Measurements from ENCODE around the gene IFT172.

The IFT172 gene

DNA sequence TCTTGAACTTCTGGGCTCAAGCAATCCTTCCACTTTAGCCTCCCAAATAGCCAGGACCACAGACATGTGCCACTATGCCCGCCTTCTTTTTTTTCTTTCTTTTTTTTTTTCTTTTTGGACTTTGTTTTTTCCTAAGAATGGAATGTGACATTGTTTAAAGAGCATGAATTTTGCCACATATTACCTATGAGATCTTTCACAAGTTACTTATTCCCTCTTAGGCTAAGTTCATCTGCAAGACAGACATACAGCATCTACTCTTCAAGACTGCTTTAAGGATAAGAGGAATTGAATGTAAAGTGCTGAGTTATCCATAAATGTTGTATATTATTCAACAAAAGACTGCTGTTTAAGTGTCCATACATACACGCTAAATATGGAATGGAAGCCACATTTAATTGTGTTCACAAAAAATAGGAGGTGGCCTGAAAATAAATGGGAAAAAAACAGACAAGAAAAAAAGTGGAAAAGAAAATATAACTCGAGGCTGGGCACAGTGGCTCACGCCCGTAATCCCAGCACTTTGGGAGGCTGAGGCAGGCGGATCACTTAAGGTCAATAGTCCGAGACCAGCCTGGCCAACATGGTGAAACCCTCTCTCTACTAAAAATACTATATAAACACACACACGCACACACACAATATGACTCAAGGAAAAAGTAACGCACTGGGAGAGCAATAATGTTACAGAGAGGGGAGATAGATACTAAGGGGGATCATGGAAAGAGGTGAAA, 77.0 kb downstream of the IFT172 start:
- Histone ChIP-seq H3K27me3 (ENCODE audit: insufficient read depth, poor library complexity, severe bottlenecking) (no peaks in the 10 kb centered on the region), H3K4me3 (replicated peaks; ENCODE audit: insufficient read depth, low read length) (no peak overlapping the region), H3K27ac (replicated peaks) (no peak overlapping the region)
- TF ChIP-seq SPI1 (IDR thresholded peaks at IDR 0.05; ENCODE audit: borderline replicate concordance, low read depth) (no peak), POLR2AphosphoS5 (IDR thresholded peaks at IDR 0.05; ENCODE audit: low read depth) (no peak), GABPA (IDR thresholded peaks at IDR 0.05; ENCODE audit: low read depth) (no peak)
- TF ChIP-seq, protein P1, sequence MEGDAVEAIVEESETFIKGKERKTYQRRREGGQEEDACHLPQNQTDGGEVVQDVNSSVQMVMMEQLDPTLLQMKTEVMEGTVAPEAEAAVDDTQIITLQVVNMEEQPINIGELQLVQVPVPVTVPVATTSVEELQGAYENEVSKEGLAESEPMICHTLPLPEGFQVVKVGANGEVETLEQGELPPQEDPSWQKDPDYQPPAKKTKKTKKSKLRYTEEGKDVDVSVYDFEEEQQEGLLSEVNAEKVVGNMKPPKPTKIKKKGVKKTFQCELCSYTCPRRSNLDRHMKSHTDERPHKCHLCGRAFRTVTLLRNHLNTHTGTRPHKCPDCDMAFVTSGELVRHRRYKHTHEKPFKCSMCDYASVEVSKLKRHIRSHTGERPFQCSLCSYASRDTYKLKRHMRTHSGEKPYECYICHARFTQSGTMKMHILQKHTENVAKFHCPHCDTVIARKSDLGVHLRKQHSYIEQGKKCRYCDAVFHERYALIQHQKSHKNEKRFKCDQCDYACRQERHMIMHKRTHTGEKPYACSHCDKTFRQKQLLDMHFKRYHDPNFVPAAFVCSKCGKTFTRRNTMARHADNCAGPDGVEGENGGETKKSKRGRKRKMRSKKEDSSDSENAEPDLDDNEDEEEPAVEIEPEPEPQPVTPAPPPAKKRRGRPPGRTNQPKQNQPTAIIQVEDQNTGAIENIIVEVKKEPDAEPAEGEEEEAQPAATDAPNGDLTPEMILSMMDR (IDR thresholded peaks at IDR 0.05; ENCODE audit: insufficient read depth, low read length), result no peak
- TF ChIP-seq, protein P2, sequence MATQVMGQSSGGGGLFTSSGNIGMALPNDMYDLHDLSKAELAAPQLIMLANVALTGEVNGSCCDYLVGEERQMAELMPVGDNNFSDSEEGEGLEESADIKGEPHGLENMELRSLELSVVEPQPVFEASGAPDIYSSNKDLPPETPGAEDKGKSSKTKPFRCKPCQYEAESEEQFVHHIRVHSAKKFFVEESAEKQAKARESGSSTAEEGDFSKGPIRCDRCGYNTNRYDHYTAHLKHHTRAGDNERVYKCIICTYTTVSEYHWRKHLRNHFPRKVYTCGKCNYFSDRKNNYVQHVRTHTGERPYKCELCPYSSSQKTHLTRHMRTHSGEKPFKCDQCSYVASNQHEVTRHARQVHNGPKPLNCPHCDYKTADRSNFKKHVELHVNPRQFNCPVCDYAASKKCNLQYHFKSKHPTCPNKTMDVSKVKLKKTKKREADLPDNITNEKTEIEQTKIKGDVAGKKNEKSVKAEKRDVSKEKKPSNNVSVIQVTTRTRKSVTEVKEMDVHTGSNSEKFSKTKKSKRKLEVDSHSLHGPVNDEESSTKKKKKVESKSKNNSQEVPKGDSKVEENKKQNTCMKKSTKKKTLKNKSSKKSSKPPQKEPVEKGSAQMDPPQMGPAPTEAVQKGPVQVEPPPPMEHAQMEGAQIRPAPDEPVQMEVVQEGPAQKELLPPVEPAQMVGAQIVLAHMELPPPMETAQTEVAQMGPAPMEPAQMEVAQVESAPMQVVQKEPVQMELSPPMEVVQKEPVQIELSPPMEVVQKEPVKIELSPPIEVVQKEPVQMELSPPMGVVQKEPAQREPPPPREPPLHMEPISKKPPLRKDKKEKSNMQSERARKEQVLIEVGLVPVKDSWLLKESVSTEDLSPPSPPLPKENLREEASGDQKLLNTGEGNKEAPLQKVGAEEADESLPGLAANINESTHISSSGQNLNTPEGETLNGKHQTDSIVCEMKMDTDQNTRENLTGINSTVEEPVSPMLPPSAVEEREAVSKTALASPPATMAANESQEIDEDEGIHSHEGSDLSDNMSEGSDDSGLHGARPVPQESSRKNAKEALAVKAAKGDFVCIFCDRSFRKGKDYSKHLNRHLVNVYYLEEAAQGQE (IDR thresholded peaks at IDR 0.05; ENCODE audit: insufficient replicate concordance, low read depth), result no peak
- DNase-seq (ENCODE audit: low read depth in 1 of 2, low spot score in 1 of 2), result no peak

DNA sequence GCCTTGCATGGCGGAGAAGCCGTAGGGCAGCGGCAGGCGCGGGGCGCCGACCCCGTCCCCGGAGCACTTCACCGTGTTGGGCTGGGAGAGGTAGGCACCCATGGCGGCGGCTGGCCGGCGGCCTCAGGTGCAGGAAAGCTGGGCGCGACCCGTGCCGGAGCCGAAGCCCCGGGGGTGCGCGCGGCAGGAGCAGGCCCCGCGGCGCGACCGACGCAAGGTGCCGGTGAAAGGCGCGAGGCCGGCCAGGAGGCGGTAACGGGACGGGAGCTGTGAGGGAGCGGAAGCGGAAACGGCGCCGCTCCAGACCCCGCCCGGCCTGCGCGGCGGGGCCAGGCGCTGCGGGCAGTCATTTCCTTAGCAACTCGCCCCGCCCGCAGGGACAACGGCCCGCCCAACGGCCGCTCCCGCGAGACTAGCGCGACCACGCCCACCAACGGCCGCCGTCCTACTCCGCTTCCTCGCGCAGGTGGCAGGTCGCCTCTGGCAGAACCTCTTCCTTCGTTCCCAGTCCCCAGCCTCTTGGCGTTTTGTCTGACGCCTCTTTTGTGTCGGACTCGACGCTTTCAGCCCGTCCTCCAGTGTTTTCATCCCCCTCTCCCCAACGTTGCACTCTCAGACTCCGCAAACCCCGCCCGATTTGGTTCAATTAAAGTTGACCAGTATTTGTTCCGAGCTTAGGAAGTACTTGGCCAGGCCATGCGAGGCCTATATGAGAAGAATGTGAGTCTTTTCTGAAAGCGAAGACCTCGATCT, 80.0 kb downstream of the IFT172 start, which contains the start of gene PPM1G:
PPM1G (minus strand) TSS at position 271 of the 753 bp plus-strand sequence; CDS start at position 102, 169 bp downstream.
- peak; percentile 54; the same call in 1 of the 2 replicates for TF ChIP-seq SPI1 (IDR thresholded peaks at IDR 0.05; ENCODE audit: borderline replicate concordance, low read depth)
- TF ChIP-seq, protein P1 (IDR thresholded peaks at IDR 0.05; ENCODE audit: insufficient read depth, low read length), result no peak
- peak; percentile 86 for TF ChIP-seq GABPA (IDR thresholded peaks at IDR 0.05; ENCODE audit: low read depth)
- TF ChIP-seq, protein P2 (IDR thresholded peaks at IDR 0.05; ENCODE audit: insufficient replicate concordance, low read depth), result peak; percentile 72
- TF ChIP-seq POLR2AphosphoS5 (IDR thresholded peaks at IDR 0.05; ENCODE audit: low read depth), result peak; percentile 97
- peak; percentile 93 to 95 for DNase-seq (ENCODE audit: low read depth in 1 of 2, low spot score in 1 of 2)
- H3K27ac ChIP-seq (replicated peaks), result peak within 1 kb of the TSS; percentile 90
- H3K4me3 ChIP-seq (replicated peaks; ENCODE audit: insufficient read depth, low read length), result peak within 1 kb of the TSS; percentile 95
- no peaks in the 10 kb centered on the region for H3K27me3 ChIP-seq (ENCODE audit: insufficient read depth, poor library complexity, severe bottlenecking)

DNA sequence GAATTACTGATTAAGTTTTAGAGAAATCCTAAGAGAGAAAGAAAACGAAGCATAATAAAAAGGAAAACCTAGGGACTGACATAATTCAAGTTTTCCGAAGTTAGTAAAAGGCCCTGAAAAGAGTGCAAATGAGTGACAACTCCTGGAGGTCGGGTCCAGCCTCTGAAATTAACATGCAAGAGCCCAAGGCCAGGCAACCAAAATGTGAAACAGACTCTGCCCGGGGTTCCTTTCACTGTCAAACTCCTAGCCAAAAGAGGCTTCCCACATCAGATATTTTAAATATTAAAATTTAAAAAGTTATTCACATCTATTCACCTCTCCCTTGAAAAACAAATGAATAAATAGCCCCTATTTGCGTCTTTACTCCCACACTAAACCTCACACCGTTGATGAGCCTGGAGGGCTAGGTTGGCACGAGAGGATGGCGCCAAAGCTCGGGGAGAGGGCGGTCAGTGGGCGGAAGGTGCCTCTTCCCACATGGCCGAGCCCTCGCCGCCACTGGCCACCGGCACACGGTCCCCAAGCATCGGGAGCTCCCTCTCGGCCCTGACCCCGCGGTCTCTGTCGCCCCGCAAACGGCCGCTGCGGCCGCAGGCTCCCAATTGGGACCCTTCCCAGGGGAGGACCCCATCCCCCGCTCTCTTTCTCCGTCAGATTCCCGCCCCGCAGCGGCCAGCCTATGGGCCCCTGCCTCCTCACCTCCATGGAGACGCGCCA, 80.8 kb downstream of the IFT172 start:
- Histone ChIP-seq H3K27ac (replicated peaks) (peak overlapping the region; percentile 88), H3K27me3 (ENCODE audit: insufficient read depth, poor library complexity, severe bottlenecking) (no peaks in the 10 kb centered on the region), H3K4me3 (replicated peaks; ENCODE audit: insufficient read depth, low read length) (peak overlapping the region; percentile 95)
- TF ChIP-seq, protein P1 (IDR thresholded peaks at IDR 0.05; ENCODE audit: insufficient read depth, low read length), result no peak
- TF ChIP-seq, protein P2 (IDR thresholded peaks at IDR 0.05; ENCODE audit: insufficient replicate concordance, low read depth), result no peak
- TF ChIP-seq GABPA (IDR thresholded peaks at IDR 0.05; ENCODE audit: low read depth), result no peak
- TF ChIP-seq POLR2AphosphoS5 (IDR thresholded peaks at IDR 0.05; ENCODE audit: low read depth), result no peak
- TF ChIP-seq SPI1 (IDR thresholded peaks at IDR 0.05; ENCODE audit: borderline replicate concordance, low read depth), result no peak
- peak in 1 of 2 experiments; percentile 43 for DNase-seq (ENCODE audit: low read depth in 1 of 2, low spot score in 1 of 2)
